DMS79 treated with DMSO at 0.1 percent for 48 hours (cell line): ENCODE measurements around the gene SLC25A4.
"Not testable (repeated sequence)": the region's sequence is repeated elsewhere in the genome, so short reads cannot be mapped to it uniquely, and the experiment has no call there.

Experiments
- DNase-seq: peaks from one replicate; lab custom pipeline; 2025; lab: John Stamatoyannopoulos, UW

Gene SLC25A4

GRCh38 chr4:185183622-185184281 is 40.7 kb downstream of the SLC25A4 start:
- DNase-seq = peak; percentile 9

- no peak for DNase-seq
Observed at GRCh38 chr4:185186769-185187168, 43.7 kb downstream of the SLC25A4 start.

GRCh38 chr4:185189606-185190305 is 46.7 kb downstream of the SLC25A4 start:
- DNase-seq = no peak

DNA sequence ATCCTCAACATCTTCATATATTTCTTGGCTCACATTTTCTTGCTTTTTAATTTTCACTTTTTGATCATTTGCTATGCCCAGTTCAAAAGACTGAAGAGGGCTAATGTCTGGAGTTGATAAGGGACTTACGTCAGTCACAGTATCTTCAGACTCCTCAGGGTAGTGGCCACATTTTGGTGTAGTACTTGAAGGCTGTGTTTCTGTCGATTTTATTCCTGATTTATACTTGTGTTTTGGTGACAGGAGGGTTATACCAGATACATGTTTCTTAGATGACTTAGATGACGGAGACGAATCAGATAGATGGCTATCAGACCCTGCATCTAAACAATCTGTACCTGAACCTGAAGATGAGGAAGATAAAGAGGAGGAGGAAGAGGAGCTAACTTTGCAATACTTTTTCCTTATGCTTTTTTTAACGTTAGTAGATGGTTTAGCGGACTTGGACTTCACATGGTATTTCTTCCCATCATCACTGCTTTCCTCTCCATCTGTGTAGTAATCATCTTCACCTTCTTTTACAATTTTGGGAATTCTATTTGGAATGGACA is 47.3 kb downstream of the SLC25A4 start:
- no peak for DNase-seq

GRCh38 chr4:185192059-185192458 is 49.0 kb downstream of the SLC25A4 start:
- DNase-seq = no peak

DNA sequence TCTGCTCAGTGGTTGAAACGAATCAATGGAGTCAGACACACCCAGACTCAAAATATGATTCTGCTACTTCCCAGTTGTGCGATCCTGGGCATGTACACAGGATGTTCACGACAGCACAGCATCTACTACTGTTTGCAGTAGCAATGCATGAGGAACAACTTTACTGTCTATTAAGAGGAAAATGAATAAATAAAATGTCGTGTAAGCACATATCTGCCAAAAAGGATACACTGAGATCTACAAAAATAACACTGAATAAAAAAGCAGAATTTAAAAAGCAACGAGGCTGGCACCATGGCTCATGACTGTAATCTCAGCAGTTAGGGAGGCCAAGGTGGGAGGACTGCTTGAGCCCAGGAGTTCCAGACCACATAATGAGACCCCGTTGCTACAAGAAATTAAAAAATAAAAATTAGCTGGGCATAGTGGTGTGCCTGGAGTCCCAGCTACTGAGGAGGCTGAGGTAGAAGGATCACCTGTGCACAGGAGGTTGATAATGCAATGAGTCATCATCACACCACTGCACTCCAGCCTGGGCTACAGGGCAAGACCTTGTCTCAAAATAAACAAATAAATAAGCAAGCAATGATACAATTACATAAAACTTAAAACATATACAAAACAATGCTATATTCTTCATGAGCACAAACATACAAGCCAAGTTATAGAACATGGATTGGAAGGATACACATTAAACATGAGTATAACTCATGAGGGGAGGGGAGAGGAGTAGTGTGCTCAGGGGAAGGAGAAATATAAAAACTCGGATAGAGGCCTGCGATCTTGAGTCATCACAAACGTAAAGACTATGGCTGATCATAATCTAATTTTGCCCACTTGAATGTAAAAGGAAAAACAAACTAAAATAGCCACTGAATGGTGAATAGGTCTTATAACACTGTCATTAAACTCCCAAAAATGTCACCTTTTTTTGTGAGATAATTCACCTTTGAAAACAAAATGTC is 52.1 kb downstream of the SLC25A4 start:
- DNase-seq = no peak

DNA sequence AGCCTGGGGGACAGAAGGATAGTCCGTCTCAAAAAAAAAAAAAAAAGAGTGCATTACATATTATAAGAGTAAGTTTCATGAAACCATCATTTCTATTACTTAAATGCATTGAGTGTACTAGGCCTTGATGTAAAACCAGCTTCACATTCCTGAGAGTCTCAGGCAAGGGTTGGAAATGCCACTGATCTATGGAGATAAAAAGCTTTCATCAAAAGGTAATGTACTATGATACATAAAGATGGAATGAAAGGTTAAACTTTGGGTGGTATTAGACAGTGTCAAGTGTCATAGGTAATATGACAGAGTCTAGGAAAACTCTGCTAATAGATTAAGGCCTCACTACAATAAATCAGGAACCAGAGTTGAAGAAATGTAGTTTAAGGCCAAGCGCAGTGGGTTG is 53.4 kb downstream of the SLC25A4 start:
- no peak for DNase-seq

- DNase-seq = not testable (repeated sequence)
Observed at GRCh38 chr4:185198189-185198588, 55.1 kb downstream of the SLC25A4 start.
